ENCODE results near the gene DCPS. TPM values are rescaled to one million over a fixed set of nuclear protein-coding genes. Genes with fewer than 3 reads are reported as not detected.
A peak's percentile ranks its signal among the peaks of the same experiment; 100 is the strongest.

DCPS gene
- total RNA-seq, 1 donor from 2014 or later = 18.6 TPM

- H3K4me1 ChIP-seq = peaks cover 17% of the 10 kb centered on the region
- H2AFZ ChIP-seq (replicated peaks) = no peak overlapping the region
- TF ChIP-seq EZH2 (IDR thresholded peaks at IDR 0.05) = no peak
- TF ChIP-seq, protein P1, sequence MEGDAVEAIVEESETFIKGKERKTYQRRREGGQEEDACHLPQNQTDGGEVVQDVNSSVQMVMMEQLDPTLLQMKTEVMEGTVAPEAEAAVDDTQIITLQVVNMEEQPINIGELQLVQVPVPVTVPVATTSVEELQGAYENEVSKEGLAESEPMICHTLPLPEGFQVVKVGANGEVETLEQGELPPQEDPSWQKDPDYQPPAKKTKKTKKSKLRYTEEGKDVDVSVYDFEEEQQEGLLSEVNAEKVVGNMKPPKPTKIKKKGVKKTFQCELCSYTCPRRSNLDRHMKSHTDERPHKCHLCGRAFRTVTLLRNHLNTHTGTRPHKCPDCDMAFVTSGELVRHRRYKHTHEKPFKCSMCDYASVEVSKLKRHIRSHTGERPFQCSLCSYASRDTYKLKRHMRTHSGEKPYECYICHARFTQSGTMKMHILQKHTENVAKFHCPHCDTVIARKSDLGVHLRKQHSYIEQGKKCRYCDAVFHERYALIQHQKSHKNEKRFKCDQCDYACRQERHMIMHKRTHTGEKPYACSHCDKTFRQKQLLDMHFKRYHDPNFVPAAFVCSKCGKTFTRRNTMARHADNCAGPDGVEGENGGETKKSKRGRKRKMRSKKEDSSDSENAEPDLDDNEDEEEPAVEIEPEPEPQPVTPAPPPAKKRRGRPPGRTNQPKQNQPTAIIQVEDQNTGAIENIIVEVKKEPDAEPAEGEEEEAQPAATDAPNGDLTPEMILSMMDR (IDR thresholded peaks at IDR 0.05) = no peak
- no peak for TF ChIP-seq EZH2phosphoT487 (IDR thresholded peaks at IDR 0.05)
- H3K4me3 ChIP-seq = no peak overlapping the region
- DNase-seq (ENCODE audit: low spot score) = no peak
- H3K9ac ChIP-seq = no peak overlapping the region
- peaks cover 17% of the 10 kb centered on the region for H4K20me1 ChIP-seq (ENCODE audit: low read depth)
- Mint-ChIP-seq H3K27ac (no peak overlapping the region), H3K36me3 (peaks cover 6% of the 10 kb centered on the region), H3K4me1 (peaks cover 22% of the 10 kb centered on the region), H3K27me3 (ENCODE audit: insufficient read depth, low read depth) (peaks cover 8% of the 10 kb centered on the region), H3K4me3 (no peak overlapping the region), H3K9me3 (no peaks in the 10 kb centered on the region)
- no peaks in the 10 kb centered on the region for H3K79me2 ChIP-seq (ENCODE audit: low read depth)
- no peaks in the 10 kb centered on the region for H3K36me3 ChIP-seq
- H3K4me2 ChIP-seq = no peak overlapping the region
- H3K27me3 ChIP-seq = no peaks in the 10 kb centered on the region
- H3F3A ChIP-seq (ENCODE audit: low read depth) = peaks cover 8% of the 10 kb centered on the region
- H3K27ac ChIP-seq = no peak overlapping the region
- no peaks in the 10 kb centered on the region for H3K9me3 ChIP-seq (ENCODE audit: low read depth)
Measured at GRCh38 chr11:126335463-126335760, 31.6 kb downstream of the DCPS start.

DNA sequence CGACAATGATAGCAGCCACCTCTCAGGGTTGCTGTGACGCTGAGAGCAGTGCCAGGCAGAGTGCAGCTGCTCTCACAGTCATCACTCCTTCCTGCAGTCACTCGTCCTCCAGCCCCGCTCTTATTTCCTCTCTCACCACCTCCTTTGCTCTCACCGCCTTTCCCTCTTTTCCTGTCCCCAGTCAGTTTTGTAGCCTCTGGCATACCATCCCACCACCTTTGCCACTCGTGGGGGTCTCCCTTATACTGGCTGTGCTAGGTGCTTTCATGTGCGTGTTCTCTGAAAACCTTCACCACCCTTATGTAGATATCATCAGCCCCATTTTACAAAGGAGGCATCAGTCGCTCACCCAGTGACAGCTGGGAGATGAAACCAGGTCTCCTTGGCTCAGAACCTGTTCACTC, 32.3 kb downstream of the DCPS start:
- H4K20me1 ChIP-seq (ENCODE audit: low read depth) = peaks cover 22% of the 10 kb centered on the region
- no peaks in the 10 kb centered on the region for H3K9me3 ChIP-seq (ENCODE audit: low read depth)
- H3K4me3 ChIP-seq = no peak overlapping the region
- no peak overlapping the region for H3K9ac ChIP-seq
- peaks cover 6% of the 10 kb centered on the region for H3K36me3 Mint-ChIP-seq
- H3K27me3 Mint-ChIP-seq (ENCODE audit: insufficient read depth, low read depth) = peaks cover 8% of the 10 kb centered on the region
- H2AFZ ChIP-seq (replicated peaks) = no peak overlapping the region
- H3K4me1 ChIP-seq = peaks cover 24% of the 10 kb centered on the region
- H3K36me3 ChIP-seq = no peaks in the 10 kb centered on the region
- TF ChIP-seq EZH2phosphoT487 (IDR thresholded peaks at IDR 0.05) (no peak), EZH2 (IDR thresholded peaks at IDR 0.05) (no peak)
- TF ChIP-seq, protein P1 (IDR thresholded peaks at IDR 0.05) = no peak
- H3K4me1 Mint-ChIP-seq = peaks cover 27% of the 10 kb centered on the region
- H3K4me3 Mint-ChIP-seq = no peak overlapping the region
- H3K4me2 ChIP-seq = no peak overlapping the region
- H3K27me3 ChIP-seq = no peaks in the 10 kb centered on the region
- H3K79me2 ChIP-seq (ENCODE audit: low read depth) = no peaks in the 10 kb centered on the region
- peak overlapping the region; percentile 13 for H3K27ac ChIP-seq
- peak overlapping the region; percentile 11 for H3K27ac Mint-ChIP-seq
- no peaks in the 10 kb centered on the region for H3K9me3 Mint-ChIP-seq
- peaks cover 8% of the 10 kb centered on the region for H3F3A ChIP-seq (ENCODE audit: low read depth)
- no peak for DNase-seq (ENCODE audit: low spot score)

DNA sequence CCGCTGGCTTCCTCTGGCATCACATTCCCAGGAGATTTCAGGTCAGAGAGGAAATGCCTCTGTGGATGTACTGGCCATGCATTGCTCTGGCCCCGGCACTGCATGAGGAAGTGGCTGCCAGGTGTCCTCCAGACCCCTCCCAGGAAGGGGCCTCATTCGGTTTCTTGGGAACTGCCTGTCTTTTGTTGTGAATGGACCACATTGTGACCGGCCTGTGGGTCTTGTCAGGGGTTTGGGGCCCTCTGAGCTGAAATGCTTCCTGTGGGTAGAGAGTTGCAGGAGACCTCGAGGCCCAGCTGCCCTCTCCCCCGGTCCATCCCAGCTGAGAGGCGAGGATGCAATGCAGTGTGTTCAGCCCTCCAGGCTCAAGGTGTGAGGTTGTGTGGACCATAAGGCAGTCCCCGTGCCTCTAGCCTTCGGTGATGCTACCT, 32.8 kb downstream of the DCPS start:
- Histone ChIP-seq H3K4me2 (no peak overlapping the region), H3K9me3 (ENCODE audit: low read depth) (no peaks in the 10 kb centered on the region), H3K4me1 (peaks cover 24% of the 10 kb centered on the region), H3F3A (ENCODE audit: low read depth) (peaks cover 8% of the 10 kb centered on the region), H3K4me3 (no peak overlapping the region), H3K36me3 (no peaks in the 10 kb centered on the region), H3K27ac (peak overlapping the region; percentile 13), H3K9ac (no peak overlapping the region), H4K20me1 (ENCODE audit: low read depth) (peaks cover 22% of the 10 kb centered on the region), H2AFZ (replicated peaks) (no peak overlapping the region), H3K27me3 (no peaks in the 10 kb centered on the region), H3K79me2 (ENCODE audit: low read depth) (no peaks in the 10 kb centered on the region)
- Mint-ChIP-seq H3K4me1 (peaks cover 29% of the 10 kb centered on the region), H3K27me3 (ENCODE audit: insufficient read depth, low read depth) (peaks cover 8% of the 10 kb centered on the region), H3K4me3 (no peak overlapping the region), H3K9me3 (no peaks in the 10 kb centered on the region), H3K36me3 (peaks cover 10% of the 10 kb centered on the region), H3K27ac (peak overlapping the region; percentile 11)
- TF ChIP-seq, protein P1 (IDR thresholded peaks at IDR 0.05) = no peak
- TF ChIP-seq EZH2phosphoT487 (IDR thresholded peaks at IDR 0.05) (no peak), EZH2 (IDR thresholded peaks at IDR 0.05) (no peak)
- no peak for DNase-seq (ENCODE audit: low spot score)
